Natural killer cell (primary cell): ENCODE results near the gene KRTAP4-12. TPM values are rescaled to one million over a fixed set of nuclear protein-coding genes. Genes with fewer than 3 reads are reported as not detected.
"Not testable (repeated sequence)": the region's sequence is repeated elsewhere in the genome, so short reads cannot be mapped to it uniquely, and the experiment has no call there.

Experiments
- ATAC-seq, 3 donors: fragments of 150-1000 bp in 2 of 3; fragments of 200-7000 bp in 1 of 3; cut with Tn5 transposase; 1 replicate in 1 of 3; 2 replicates in 2 of 3; pipeline ENCODE4 v1.10.0; 2021; ENCODE audit warnings: mild to moderate bottlenecking in 2 of 3, moderate library complexity in 2 of 3
- DNase-seq, 2 donors: peaks; one replicate each; pipeline versions ENCODE4 v3.0.0 to v3.0.0-alpha.2; 2013 to 2021; ENCODE audit warnings: mixed read lengths in 1 of 2
- H3K27ac ChIP-seq: one replicate; pipeline ENCODE4 v1.5.1; 2013; ENCODE audit warnings: mild to moderate bottlenecking, low read length
- H3K27me3 ChIP-seq: one replicate; pipeline ENCODE4 v1.6.1; 2013; ENCODE audit warnings: low read length; ENCODE audit not compliant: control insufficient read depth, insufficient read depth
- H3K36me3 ChIP-seq: one replicate; pipeline ENCODE4 v1.6.1; 2013; ENCODE audit warnings: low read length; ENCODE audit not compliant: control insufficient read depth, insufficient read depth
- H3K4me1 ChIP-seq: one replicate; pipeline ENCODE4 v1.6.1; 2013; ENCODE audit warnings: low read length; ENCODE audit not compliant: control insufficient read depth, insufficient read depth
- H3K4me3 ChIP-seq: one replicate; pipeline ENCODE4 v1.5.1; 2013; ENCODE audit warnings: low read length
- H3K9me3 ChIP-seq: one replicate; pipeline ENCODE4 v1.6.1; 2013; ENCODE audit warnings: low read length; ENCODE audit not compliant: control insufficient read depth, insufficient read depth
- H3K27ac Mint-ChIP-seq, 2 donors: one replicate each; pipeline ENCODE4 v1.8.0; 2022; ENCODE audit warnings: mild to moderate bottlenecking in 2 of 2, mixed read lengths in 2 of 2, moderate library complexity in 1 of 2
- H3K27me3 Mint-ChIP-seq, 2 donors: one replicate each; pipeline ENCODE4 v1.8.0; 2022; ENCODE audit warnings: low read depth in 2 of 2, mixed read lengths in 2 of 2
- H3K36me3 Mint-ChIP-seq: one replicate; pipeline ENCODE4 v1.8.0; 2022; ENCODE audit warnings: mixed read lengths
- H3K4me1 Mint-ChIP-seq, 2 donors: one replicate each; pipeline ENCODE4 v1.8.0; 2022; ENCODE audit warnings: mixed read lengths in 2 of 2
- H3K4me3 Mint-ChIP-seq: one replicate; pipeline ENCODE4 v1.8.0; 2022; ENCODE audit warnings: mild to moderate bottlenecking, moderate library complexity, mixed read lengths
- H3K9me3 Mint-ChIP-seq, 2 donors: one replicate each; pipeline ENCODE4 v1.8.0; 2022; ENCODE audit warnings: mixed read lengths in 2 of 2
- WGBS: methylation state at CpG from one replicate; pipeline ENCODE4 v1.1.7; 2013; ENCODE audit warnings: missing lambda C conversion rate; ENCODE audit not compliant: insufficient coverage; 5-methylcytosine and 5-hydroxymethylcytosine counted together
- intact Hi-C: fragments of 100-400 bp; cut with micrococcal nuclease; formaldehyde crosslinking; loops from one replicate; pipeline ENCODE4 v1.14.2; 2022
- total RNA-seq, 4 donors: library from RNA; stranded (reverse); fragments of 120-200 nt in 1 of 4; gene quantifications; one replicate each; pipeline versions ENCODE4 v1.2.3 to v1.2.4, GENCODE V29; 2013 to 2022
- TF ChIP-seq, protein P1 (sequence below): fragments of 200-600 bp; IDR thresholded peaks from one replicate; pipeline ENCODE4 v1.8.0; 2022; ENCODE audit warnings: antibody characterized with exemption

Gene KRTAP4-12
- total RNA-seq, 3 donors from 2014 or later (not counting 1 experiment from before 2014, with no cell fraction given), result not detected

DNA sequence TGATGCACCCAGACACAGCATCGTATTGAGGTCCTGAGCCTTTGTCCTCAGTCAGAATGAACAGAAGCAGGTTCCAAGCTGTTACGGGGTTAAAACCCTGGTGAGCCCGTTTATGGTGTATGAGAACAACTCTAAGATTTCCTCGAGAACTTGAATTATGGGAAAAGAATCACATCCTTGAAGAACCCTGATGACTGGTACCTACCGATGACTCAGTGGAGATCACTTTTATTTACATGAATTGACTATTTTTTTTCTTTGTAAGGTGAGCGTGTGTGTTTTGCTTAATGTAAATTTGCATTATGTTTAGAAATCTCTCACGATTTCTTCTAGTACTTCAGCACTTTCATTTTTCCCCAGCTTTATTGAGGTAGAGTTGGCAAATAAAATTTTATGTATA lies 39.8 kb upstream of the KRTAP4-12 start:
- 88% methylated on average over 5 of the region's 7 CpGs for WGBS
- H3K4me1 ChIP-seq, result no peaks in the 10 kb centered on the region
- H3K27me3 ChIP-seq, result no peaks in the 10 kb centered on the region
- H3K9me3 Mint-ChIP-seq, result no peaks in the 10 kb centered on the region
- ATAC-seq (no peak), DNase-seq (no peak)
- H3K27ac ChIP-seq, result no peak overlapping the region
- H3K4me1 Mint-ChIP-seq, result no peaks in the 10 kb centered on the region
- no peaks in the 10 kb centered on the region for H3K36me3 ChIP-seq
- no peaks in the 10 kb centered on the region for H3K36me3 Mint-ChIP-seq
- no peak overlapping the region for H3K4me3 Mint-ChIP-seq
- TF ChIP-seq, protein P1, sequence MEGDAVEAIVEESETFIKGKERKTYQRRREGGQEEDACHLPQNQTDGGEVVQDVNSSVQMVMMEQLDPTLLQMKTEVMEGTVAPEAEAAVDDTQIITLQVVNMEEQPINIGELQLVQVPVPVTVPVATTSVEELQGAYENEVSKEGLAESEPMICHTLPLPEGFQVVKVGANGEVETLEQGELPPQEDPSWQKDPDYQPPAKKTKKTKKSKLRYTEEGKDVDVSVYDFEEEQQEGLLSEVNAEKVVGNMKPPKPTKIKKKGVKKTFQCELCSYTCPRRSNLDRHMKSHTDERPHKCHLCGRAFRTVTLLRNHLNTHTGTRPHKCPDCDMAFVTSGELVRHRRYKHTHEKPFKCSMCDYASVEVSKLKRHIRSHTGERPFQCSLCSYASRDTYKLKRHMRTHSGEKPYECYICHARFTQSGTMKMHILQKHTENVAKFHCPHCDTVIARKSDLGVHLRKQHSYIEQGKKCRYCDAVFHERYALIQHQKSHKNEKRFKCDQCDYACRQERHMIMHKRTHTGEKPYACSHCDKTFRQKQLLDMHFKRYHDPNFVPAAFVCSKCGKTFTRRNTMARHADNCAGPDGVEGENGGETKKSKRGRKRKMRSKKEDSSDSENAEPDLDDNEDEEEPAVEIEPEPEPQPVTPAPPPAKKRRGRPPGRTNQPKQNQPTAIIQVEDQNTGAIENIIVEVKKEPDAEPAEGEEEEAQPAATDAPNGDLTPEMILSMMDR, result no peak
- no peaks in the 10 kb centered on the region for H3K9me3 ChIP-seq
- no peak overlapping the region for H3K27ac Mint-ChIP-seq
- no peak overlapping the region for H3K4me3 ChIP-seq
- H3K27me3 Mint-ChIP-seq, result peaks cover 10 to 26% of the 10 kb centered on the region in 2 donors
- intact Hi-C loops, result no loop called here

DNA sequence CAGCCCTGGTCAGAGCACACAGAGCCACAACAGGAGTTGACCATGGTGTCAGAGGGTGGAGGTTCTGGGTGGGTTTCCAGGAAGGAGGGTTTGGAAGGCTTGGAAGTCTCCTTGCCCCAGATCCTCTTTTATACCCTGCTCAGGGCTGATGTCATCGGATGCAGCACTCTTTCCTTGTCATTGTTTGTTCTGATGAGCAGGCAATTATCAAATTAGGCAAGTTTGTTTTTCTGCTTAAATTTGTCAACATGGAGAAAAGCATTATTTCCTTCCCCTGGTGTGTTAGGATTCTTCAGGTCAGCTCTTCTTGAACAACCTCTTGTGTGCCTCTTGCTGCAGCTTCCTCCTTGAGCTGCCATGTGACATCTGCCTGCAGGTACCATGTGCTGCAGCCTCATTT lies 36.7 kb upstream of the KRTAP4-12 start, which contains the start of gene KRTAP4-4:
TSS of gene KRTAP4-4 (minus strand) at position 101 of the 400 bp plus-strand sequence. CDS start at position 44, 57 bp downstream.
- peaks cover 25 to 50% of the 10 kb centered on the region in 2 donors for H3K27me3 Mint-ChIP-seq
- no peaks in the 10 kb centered on the region for H3K9me3 Mint-ChIP-seq
- ATAC-seq (no peak), DNase-seq (no peak)
- H3K4me3 ChIP-seq, result no peak within 1 kb of the TSS
- H3K4me3 Mint-ChIP-seq, result no peak within 1 kb of the TSS
- peaks cover 14% of the 10 kb centered on the region for H3K27me3 ChIP-seq
- no peaks in the 10 kb centered on the region for H3K4me1 ChIP-seq
- intact Hi-C loops, result no loop called here
- no peak within 1 kb of the TSS for H3K27ac Mint-ChIP-seq
- no peak within 1 kb of the TSS for H3K27ac ChIP-seq
- H3K36me3 ChIP-seq, result no peaks in the 10 kb centered on the region
- no peaks in the 10 kb centered on the region for H3K9me3 ChIP-seq
- 92% methylated on average over 1 of the region's 1 CpG for WGBS
- H3K36me3 Mint-ChIP-seq, result no peaks in the 10 kb centered on the region
- TF ChIP-seq, protein P1, result no peak
- no peaks in the 10 kb centered on the region for H3K4me1 Mint-ChIP-seq

DNA sequence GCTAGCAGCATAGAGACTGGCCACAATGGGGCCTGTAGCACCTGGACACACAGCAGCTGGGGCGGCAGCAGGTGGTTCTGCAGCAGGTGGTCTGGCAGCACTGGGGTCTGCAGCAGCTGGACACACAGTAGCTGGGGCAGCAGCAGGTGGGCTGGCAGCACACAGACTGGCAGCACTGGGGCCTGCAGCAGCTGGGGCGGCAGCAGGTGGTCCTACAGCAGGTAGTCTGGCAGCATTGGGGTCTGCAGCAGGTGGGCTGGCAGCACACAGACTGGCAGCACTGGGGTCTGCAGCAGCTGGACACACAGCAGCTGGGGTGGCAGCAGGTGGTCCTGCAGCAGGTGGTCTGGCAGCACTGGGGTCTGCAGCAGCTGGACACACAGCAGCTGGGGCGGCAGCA lies 36.2 kb upstream of the KRTAP4-12 start:
- DNase-seq, H3K4me3 ChIP-seq, ATAC-seq, H3K36me3 ChIP-seq, H3K9me3 Mint-ChIP-seq, H3K27ac Mint-ChIP-seq, H3K4me3 Mint-ChIP-seq, H3K36me3 Mint-ChIP-seq, H3K27ac ChIP-seq, H3K4me1 ChIP-seq, H3K9me3 ChIP-seq, H3K4me1 Mint-ChIP-seq, intact Hi-C loops: not testable (repeated sequence)
- peaks cover 16% of the 10 kb centered on the region for H3K27me3 ChIP-seq
- WGBS, result 93% methylated on average over 3 of the region's 3 CpGs
- peaks cover 25 to 55% of the 10 kb centered on the region in 2 donors for H3K27me3 Mint-ChIP-seq

DNA sequence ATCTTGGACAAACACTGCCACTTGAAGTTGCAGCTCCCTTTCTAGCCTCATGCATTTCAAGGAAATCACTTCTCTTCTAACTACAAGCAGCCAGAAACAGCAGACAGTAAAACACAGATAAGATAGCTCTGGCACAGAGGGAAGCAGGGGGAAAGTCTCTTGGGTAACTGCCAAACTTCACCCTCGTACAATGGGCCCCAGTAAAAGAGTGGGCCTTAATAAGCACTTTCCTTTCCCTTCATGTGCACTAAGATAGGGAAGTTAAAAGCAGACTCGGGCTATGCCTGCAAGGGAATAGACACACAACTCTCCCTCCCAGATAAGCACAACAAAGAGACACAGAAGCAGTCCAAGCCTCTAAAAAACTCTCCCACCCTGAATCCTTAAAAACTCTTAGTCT lies 29.9 kb upstream of the KRTAP4-12 start:
- Mint-ChIP-seq H3K9me3 (no peaks in the 10 kb centered on the region), H3K4me1 (no peaks in the 10 kb centered on the region), H3K27me3 (peaks cover 39 to 49% of the 10 kb centered on the region in 2 donors), H3K36me3 (no peaks in the 10 kb centered on the region), H3K4me3 (no peak overlapping the region), H3K27ac (no peak overlapping the region)
- ATAC-seq (no peak), DNase-seq (no peak)
- TF ChIP-seq, protein P1, result no peak
- WGBS, result 37% methylated on average over 2 of the region's 2 CpGs
- no peak overlapping the region for H3K4me3 ChIP-seq
- H3K36me3 ChIP-seq, result no peaks in the 10 kb centered on the region
- H3K9me3 ChIP-seq, result no peaks in the 10 kb centered on the region
- H3K27ac ChIP-seq, result no peak overlapping the region
- intact Hi-C loops, result no loop called here
- H3K4me1 ChIP-seq, result no peaks in the 10 kb centered on the region
- H3K27me3 ChIP-seq, result peaks cover 16% of the 10 kb centered on the region
